HepG2 (cell line): ENCODE measurements around the gene LBR. TPM values are rescaled to one million over a fixed set of nuclear protein-coding genes. Genes with fewer than 3 reads are reported as not detected.

ENCODE experiments used
- CC2D1A ChIP-seq: sonication (generic); formaldehyde crosslinking; IDR thresholded peaks from 2 replicates; pipeline ENCODE4 v1.8.1; 2023; ENCODE audit warnings: mild to moderate bottlenecking, missing genetic modification reagents
- ETV5 ChIP-seq: IDR thresholded peaks from 2 replicates; pipeline ENCODE4 v1.6.1; 2018; ENCODE audit warnings: missing biosample characterization, missing genetic modification reagents, inconsistent platforms, borderline replicate concordance
- FLYWCH1 ChIP-seq: sonication (generic); formaldehyde crosslinking; IDR thresholded peaks from 2 replicates; pipeline ENCODE4 v1.8.1; 2023; ENCODE audit warnings: mild to moderate bottlenecking, missing genetic modification reagents
- KMT2A ChIP-seq: sonication (generic); formaldehyde crosslinking; IDR thresholded peaks from 2 replicates; pipeline ENCODE4 v1.4.0; 2020; ENCODE audit warnings: missing genetic modification reagents
- SSRP1 ChIP-seq: IDR thresholded peaks from 2 replicates; pipeline ENCODE4 v1.6.1; 2016; ENCODE audit warnings: control low read depth
- THAP7 ChIP-seq: sonication (generic); formaldehyde crosslinking; IDR thresholded peaks from 2 replicates; pipeline ENCODE4 v1.8.1; 2023; ENCODE audit warnings: mild to moderate bottlenecking, missing genetic modification reagents
- TMF1 ChIP-seq: sonication (generic); formaldehyde crosslinking; IDR thresholded peaks from 2 replicates; pipeline ENCODE4 v1.8.1; 2022; ENCODE audit warnings: low read depth, missing genetic modification reagents
- TOE1 ChIP-seq: sonication (generic); formaldehyde crosslinking; IDR thresholded peaks from 2 replicates; pipeline ENCODE4 v1.4.0; 2020; ENCODE audit warnings: mild to moderate bottlenecking, missing genetic modification reagents
- TRAFD1 ChIP-seq: sonication (generic); formaldehyde crosslinking; IDR thresholded peaks from 2 replicates; pipeline ENCODE4 v1.5.1; 2020; ENCODE audit warnings: missing genetic modification reagents, mild to moderate bottlenecking, borderline replicate concordance
- ZBTB49 ChIP-seq: sonication (generic); formaldehyde crosslinking; IDR thresholded peaks from 2 replicates; pipeline ENCODE4 v1.4.0; 2020; ENCODE audit warnings: missing genetic modification reagents, borderline replicate concordance
- ZFP41 ChIP-seq: sonication (generic); formaldehyde crosslinking; IDR thresholded peaks from 2 replicates; pipeline ENCODE4 v1.4.0; 2020; ENCODE audit warnings: mild to moderate bottlenecking, missing genetic modification reagents, borderline replicate concordance
- ZNF550 ChIP-seq: sonication (generic); formaldehyde crosslinking; IDR thresholded peaks from 2 replicates; pipeline ENCODE4 v1.4.0; 2020; ENCODE audit warnings: mild to moderate bottlenecking, missing genetic modification reagents, borderline replicate concordance
- ZNF792 ChIP-seq: IDR thresholded peaks from 2 replicates; pipeline ENCODE4 v1.6.1; 2016
- ZNF891 ChIP-seq: sonication (generic); formaldehyde crosslinking; IDR thresholded peaks from 2 replicates; pipeline ENCODE4 v1.5.0; 2020; ENCODE audit warnings: mild to moderate bottlenecking, missing genetic modification reagents
- polyA plus RNA-seq, 8 experiments: library from polyadenylated mRNA; depleted of rRNA in 3 of 8; stranded (reverse) in 7 of 8; unstranded in 1 of 8; fragments of >200 nt; fragmentation: Illumina TruSeq in 4 of 8; extraction: Trizol in 4 of 8; gene quantifications; 2 replicates each; pipeline versions ENCODE4 v1.2.1 to v1.2.3, GENCODE V29; 2011 to 2016; ENCODE audit warnings: low read depth in 4 of 8, missing spikeins in 1 of 8, mixed read lengths in 1 of 8; ENCODE audit not compliant: insufficient read depth in 1 of 8
- total RNA-seq, 5 experiments: library from RNA; depleted of rRNA; stranded (reverse); fragments of >200 nt; fragmentation: Illumina TruSeq; extraction: Trizol; gene quantifications; 2 replicates each; pipeline ENCODE4 v1.2.3, GENCODE V29; 2016; ENCODE audit warnings: low read depth in 1 of 5
- TF ChIP-seq, protein P1 (sequence below): sonication (generic); formaldehyde crosslinking; IDR thresholded peaks from 2 replicates; pipeline ENCODE4 v1.5.0; 2020; ENCODE audit warnings: missing genetic modification reagents, mild to moderate bottlenecking, borderline replicate concordance
- TF ChIP-seq, protein P2 (sequence below): sonication (generic); formaldehyde crosslinking; IDR thresholded peaks from 2 replicates; pipeline ENCODE4 v1.9.0; 2021; ENCODE audit warnings: missing genetic modification reagents, borderline replicate concordance
- TF ChIP-seq, protein P3 (sequence below): sonication (generic); formaldehyde crosslinking; IDR thresholded peaks from 2 replicates; pipeline ENCODE4 v1.8.1; 2023; ENCODE audit warnings: mild to moderate bottlenecking, missing genetic modification reagents
- TF ChIP-seq, protein P4 (sequence below): sonication (generic); formaldehyde crosslinking; IDR thresholded peaks from 2 replicates; pipeline ENCODE4 v1.5.0; 2020; ENCODE audit warnings: mild to moderate bottlenecking, missing genetic modification reagents

The LBR gene
- total and polyA plus RNA-seq, 2 of the 13 experiments (the other 11 are each of a cell fraction or from before 2014, with no cell fraction given): 38.9 to 76.7 TPM

DNA sequence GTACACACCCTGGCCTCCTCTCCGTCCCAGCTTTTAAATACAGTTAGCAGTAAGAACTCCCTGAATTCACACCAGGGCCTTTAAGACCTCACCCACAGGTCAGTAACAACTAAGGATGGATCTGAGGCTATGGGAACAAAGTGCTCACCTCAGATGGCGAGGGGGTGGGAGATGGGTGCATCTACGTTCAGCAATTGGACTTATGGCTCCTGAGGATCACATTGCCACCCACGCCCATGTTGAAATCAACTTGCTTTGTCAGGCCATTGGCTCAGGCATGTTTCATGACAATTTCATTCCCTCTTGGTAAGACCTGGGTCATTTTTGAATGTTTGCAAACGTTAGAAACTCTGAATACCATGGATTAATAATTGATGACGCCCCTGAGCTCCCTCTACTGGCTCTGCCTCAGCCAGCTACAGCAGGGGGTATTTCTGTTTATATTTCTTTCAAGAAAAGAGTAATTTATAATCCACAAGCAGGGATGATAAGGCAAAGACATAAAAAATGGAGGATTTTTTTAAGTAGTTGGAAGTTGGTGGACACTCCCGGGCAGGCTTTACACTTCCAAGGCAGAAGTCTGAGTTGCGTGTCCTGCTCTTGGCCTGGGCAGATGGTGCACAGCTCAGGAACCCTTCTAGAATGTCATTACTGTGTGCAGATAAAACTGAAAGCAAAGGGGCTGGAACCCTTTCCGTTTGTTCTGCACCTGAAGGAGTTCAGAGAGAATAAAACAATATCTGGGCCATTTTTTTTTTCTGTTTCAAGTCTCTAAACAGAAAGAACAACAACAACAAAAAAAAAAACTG, 13.7 kb upstream of the LBR start (continued):
- TF ChIP-seq FLYWCH1 (CRISPR knock-in tag): no peak
- no peak for TF ChIP-seq TMF1 (CRISPR knock-in tag)
- no peak for TF ChIP-seq ZBTB49
- TF ChIP-seq TOE1 (CRISPR knock-in tag): no peak
- no peak for TF ChIP-seq CC2D1A
- TF ChIP-seq TRAFD1: no peak
- TF ChIP-seq SSRP1: no peak
- TF ChIP-seq, protein P1, sequence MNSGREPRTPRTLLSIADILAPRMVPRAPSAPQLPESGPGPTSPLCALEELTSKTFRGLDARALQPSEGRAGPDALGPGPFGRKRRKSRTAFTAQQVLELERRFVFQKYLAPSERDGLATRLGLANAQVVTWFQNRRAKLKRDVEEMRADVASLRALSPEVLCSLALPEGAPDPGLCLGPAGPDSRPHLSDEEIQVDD (CRISPR knock-in tag): no peak
- TF ChIP-seq, protein P2, sequence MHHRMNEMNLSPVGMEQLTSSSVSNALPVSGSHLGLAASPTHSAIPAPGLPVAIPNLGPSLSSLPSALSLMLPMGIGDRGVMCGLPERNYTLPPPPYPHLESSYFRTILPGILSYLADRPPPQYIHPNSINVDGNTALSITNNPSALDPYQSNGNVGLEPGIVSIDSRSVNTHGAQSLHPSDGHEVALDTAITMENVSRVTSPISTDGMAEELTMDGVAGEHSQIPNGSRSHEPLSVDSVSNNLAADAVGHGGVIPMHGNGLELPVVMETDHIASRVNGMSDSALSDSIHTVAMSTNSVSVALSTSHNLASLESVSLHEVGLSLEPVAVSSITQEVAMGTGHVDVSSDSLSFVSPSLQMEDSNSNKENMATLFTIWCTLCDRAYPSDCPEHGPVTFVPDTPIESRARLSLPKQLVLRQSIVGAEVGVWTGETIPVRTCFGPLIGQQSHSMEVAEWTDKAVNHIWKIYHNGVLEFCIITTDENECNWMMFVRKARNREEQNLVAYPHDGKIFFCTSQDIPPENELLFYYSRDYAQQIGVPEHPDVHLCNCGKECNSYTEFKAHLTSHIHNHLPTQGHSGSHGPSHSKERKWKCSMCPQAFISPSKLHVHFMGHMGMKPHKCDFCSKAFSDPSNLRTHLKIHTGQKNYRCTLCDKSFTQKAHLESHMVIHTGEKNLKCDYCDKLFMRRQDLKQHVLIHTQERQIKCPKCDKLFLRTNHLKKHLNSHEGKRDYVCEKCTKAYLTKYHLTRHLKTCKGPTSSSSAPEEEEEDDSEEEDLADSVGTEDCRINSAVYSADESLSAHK: no peak
- no peak for TF ChIP-seq THAP7 (CRISPR knock-in tag)
- TF ChIP-seq ZNF891 (CRISPR knock-in tag): no peak
- TF ChIP-seq, protein P3, sequence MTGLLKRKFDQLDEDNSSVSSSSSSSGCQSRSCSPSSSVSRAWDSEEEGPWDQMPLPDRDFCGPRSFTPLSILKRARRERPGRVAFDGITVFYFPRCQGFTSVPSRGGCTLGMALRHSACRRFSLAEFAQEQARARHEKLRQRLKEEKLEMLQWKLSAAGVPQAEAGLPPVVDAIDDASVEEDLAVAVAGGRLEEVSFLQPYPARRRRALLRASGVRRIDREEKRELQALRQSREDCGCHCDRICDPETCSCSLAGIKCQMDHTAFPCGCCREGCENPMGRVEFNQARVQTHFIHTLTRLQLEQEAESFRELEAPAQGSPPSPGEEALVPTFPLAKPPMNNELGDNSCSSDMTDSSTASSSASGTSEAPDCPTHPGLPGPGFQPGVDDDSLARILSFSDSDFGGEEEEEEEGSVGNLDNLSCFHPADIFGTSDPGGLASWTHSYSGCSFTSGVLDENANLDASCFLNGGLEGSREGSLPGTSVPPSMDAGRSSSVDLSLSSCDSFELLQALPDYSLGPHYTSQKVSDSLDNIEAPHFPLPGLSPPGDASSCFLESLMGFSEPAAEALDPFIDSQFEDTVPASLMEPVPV (CRISPR knock-in tag): peak; percentile 16; the same call in 1 of the 2 replicates
- no peak for TF ChIP-seq ZFP41 (CRISPR knock-in tag)
- TF ChIP-seq, protein P4, sequence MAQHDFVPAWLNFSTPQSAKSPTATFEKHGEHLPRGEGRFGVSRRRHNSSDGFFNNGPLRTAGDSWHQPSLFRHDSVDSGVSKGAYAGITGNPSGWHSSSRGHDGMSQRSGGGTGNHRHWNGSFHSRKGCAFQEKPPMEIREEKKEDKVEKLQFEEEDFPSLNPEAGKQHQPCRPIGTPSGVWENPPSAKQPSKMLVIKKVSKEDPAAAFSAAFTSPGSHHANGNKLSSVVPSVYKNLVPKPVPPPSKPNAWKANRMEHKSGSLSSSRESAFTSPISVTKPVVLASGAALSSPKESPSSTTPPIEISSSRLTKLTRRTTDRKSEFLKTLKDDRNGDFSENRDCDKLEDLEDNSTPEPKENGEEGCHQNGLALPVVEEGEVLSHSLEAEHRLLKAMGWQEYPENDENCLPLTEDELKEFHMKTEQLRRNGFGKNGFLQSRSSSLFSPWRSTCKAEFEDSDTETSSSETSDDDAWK (CRISPR knock-in tag): no peak
- no peak for TF ChIP-seq ZNF550 (CRISPR knock-in tag)
- no peak for TF ChIP-seq ZNF792
- no peak for TF ChIP-seq KMT2A (CRISPR knock-in tag)
- no peak for TF ChIP-seq ETV5
